ENCODE data around the gene CNOT9.
A peak's percentile ranks its signal among the peaks of the same experiment; 100 is the strongest.
"Not testable (repeated sequence)": the region's sequence is repeated elsewhere in the genome, so short reads cannot be mapped to it uniquely, and the experiment has no call there.

Gene CNOT9, protein sequence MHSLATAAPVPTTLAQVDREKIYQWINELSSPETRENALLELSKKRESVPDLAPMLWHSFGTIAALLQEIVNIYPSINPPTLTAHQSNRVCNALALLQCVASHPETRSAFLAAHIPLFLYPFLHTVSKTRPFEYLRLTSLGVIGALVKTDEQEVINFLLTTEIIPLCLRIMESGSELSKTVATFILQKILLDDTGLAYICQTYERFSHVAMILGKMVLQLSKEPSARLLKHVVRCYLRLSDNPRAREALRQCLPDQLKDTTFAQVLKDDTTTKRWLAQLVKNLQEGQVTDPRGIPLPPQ

DNA sequence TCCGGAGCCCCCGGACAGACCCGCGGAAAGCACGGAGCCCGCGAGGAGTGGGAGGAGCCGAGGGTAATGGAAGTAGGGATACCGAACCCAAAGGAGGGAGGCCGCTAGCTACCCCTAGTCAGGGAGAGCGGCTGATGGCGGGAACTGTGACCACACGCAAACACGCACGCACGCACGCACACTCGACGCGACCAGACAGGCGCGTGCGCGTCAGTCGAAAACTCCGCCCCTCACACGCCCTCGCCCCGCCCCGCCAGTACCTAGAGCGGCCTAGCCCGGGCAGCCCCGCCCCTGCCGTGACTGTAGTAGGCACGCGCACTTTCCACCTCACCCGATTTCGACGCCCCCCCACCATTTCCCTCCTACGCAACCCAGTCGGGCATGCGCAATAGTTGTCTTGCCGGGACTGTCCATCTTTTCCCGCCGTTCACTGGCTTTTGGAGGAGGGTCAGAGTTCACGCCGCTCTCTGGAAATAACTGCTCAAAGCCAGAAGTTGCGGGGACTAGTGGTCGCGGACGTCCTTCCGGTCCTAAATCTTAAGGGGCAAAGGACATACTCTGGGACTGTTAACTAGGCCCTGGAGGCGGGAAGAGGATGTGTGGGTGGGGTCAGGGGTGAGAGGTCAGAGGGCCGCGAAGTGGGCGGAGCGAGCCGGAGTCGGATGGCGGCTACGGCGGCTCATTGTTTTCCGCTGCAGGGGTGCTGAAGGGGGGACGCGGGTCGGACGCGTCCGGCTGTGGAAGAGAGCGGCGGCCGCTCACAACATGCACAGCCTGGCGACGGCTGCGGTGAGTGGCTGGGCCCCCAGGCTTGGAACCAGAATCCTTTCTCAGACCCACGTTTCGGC is at the start of gene CNOT9, which contains the start of gene USP37:
Gene CNOT9, plus strand, starts transcription at position 650 of the 848 bp plus-strand sequence. Its CDS starts 116 bp downstream, at position 766.
Gene USP37, minus strand, starts transcription at position 162 of the 848 bp plus-strand sequence. CDS start 9,698 bp downstream, outside the sequence.
- peak; percentile 97 for DNase-seq (ENCODE audit: low spot score)

DNA sequence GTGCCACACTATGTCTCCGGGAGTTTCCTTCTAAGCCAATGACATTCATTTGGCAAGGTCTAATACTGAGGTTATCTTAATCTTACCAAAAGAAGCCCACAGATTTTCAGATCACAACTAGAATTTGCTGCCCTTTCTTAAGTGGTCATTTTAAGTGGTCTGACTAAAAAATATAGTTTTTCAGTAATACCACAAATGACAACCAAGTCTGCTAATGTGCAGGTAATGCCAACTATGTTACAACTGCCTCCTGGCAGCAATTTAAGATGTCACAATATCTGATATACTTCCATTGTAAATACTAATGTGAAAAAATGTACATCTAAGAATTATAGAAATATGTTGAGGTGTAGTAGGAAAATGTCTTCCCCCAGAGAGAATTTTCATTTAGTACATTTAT is 49.8 kb upstream of the CNOT9 start:
- DNase-seq (ENCODE audit: low spot score), result no peak

DNA sequence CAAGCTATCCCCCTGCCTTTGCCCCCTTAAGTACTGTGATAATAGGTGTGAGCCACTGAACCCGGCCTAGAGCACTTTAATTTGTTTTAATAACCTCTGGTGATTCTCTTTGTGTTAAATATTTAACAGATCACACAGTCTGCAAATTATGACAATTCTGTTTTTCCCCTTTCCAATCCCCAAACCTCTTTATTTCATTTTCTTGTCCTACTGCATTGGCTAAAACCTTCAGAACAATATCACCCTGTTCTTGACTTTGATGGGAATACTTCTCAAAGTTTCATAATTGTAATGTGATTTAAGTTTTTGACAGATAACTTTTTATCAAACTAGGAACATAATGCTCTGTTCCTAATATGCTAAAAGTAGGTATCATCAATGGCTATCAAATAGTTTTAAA is 45.0 kb upstream of the CNOT9 start:
- no peak for DNase-seq (ENCODE audit: low spot score)

DNA sequence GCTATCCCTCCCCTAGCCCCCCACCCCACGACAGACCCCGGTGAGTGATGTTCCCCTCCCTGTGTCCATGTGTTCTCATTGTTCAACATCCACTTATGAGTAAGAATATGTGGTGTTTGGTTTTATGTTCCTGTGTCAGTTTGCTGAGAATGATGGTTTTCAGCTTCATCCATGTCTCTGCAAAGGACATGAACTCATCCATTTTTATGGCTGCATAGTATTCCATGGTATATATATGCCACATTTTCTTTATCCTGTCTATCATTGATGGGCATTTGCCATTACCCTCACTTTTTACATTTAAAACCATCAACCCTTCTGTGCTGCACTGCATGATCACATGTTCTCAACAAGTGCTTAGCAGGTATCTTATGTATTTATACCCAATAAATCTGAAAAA is 40.2 kb upstream of the CNOT9 start:
- DNase-seq (ENCODE audit: low spot score), result not testable (repeated sequence)

DNA sequence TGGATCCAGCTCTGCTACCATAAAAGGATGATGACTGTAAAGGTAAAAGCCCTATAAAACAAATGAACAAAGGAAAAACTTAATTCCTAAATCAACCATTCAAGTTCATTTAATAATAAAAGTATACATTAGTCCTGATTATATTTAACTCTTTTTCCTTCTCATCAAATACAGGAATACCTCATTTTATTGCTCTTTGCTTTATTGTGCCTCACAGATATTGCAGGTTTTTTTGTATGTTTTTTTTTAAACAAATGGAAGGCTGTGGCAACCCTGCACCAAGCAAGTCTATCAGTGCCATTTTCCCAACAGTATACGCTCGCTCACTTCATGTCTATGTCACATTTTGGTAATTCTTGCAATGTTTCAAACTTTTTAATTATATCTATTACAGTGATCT is 38.6 kb upstream of the CNOT9 start:
- DNase-seq (ENCODE audit: low spot score), result no peak

DNA sequence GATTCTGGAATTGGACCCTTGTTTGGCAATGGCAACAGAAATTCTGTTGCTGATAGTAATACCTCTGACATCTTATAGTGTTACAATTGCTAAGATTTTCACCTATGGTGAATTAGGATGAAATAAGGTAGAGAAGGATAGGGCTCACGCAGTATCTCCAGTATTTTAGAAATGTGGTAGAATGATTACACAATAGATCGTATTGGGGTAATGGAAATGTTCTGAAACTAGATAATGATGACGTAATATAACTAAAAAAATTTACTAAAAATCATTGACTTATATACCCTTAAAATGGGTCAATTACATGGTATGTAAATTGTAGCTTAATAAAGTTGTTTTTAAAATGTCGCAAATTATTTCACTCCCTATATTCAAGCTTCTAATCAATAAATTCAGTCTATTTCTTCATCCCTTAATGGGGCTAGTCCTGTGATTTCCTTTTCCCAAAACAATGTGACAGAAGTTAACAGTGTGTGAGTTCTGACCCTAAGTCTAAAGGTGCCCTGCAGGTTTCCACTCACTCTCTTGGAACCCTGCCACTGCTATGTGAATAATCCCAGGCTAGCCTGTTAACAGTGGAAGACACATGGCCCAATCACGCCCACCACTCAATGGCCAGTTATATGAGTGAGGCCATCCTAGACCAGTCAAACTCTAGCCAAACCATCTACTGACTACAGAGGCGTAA is 31.7 kb upstream of the CNOT9 start:
- DNase-seq (ENCODE audit: low spot score), result no peak

DNA sequence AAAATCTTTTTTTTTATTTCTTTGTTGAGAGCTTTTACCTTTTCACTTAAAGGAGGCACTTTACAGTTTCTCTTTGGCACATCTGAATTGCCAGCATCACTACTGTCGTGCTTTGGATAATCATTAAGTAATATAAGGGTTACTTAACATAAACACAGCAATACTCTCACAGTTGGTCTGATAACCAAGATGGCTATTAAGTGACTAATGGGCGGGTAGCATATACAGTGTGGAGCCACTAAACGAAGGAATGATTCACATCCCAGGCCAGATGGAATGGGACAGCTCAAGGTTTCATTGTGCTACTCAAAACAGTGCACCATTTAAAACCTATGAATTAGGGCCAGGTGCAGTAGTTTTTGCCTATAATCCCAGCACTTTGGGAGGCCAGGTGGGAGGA is 28.6 kb upstream of the CNOT9 start:
- DNase-seq (ENCODE audit: low spot score), result no peak

DNA sequence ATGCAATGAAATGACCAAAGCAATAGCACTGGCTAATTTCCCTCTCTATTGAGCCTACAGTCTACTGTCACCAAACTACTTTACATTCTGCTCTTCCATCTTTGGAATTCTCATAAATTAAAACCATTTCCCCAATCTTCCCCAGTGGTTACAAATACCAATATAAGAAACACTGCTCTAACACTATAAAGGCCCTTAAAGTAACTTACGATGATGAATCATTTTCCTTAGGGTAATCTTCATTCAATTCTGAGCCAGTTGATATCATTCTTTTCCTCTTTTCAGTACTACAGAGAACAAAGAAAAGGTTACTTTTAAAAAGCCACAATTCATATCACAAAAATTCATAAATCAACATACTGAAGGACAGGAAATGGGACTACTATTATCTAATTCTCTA is 22.6 kb upstream of the CNOT9 start:
- no peak for DNase-seq (ENCODE audit: low spot score)

DNA sequence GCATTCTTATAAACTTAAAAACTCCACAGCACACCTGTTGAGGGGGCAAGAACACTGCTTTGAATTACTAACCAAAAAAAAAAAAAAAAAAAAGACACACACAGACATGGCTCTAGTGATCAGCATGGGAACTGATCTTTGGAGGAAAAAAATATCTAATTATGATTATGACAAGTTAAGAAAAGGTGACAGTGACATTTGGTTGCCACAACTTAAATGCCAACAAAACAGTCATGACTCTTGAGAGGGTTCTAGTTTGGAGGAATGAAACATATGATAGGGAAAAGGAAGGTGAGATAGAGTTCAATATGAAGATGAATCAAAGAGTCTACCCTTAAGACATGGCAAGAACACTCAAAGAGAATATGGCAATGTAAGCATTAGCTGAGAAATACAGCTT is 21.1 kb upstream of the CNOT9 start:
- DNase-seq (ENCODE audit: low spot score), result no peak

DNA sequence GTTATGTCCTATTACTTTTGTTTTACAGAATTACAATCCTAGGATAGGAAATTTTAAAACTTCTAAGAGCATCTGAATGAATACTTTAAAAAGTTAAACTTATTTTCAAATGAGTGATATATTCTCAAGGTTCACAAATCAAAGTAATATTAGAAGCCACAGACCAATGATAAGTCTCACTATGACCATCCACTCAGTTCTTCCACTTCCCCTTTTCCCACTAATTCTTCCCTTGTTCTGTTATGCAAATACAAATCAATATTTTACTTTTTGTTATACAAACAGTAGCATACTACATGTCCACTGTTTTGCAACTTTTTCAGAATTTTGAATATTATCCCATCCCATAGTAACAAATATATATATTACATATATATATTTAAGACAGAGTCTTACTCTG is 20.7 kb upstream of the CNOT9 start:
- no peak for DNase-seq (ENCODE audit: low spot score)

DNA sequence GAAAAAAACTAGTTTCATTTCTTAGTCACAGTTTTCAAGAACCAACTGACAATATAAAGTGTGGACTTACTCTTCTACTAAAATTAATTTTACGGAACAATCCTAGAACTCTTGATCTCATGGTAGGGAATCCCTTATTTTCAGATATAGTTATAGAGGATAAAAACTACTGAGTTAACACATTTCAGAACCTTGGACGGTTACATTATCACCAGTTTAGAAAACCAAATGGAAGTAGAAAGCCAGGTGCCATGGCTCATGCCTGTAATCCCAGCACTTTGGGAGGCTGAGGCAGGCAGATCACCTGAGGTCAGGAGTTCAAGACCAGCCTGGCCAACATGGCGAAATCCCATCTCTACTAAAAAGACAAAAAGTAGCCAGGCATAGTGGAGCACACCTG is 14.4 kb upstream of the CNOT9 start:
- not testable (repeated sequence) for DNase-seq (ENCODE audit: low spot score)

DNA sequence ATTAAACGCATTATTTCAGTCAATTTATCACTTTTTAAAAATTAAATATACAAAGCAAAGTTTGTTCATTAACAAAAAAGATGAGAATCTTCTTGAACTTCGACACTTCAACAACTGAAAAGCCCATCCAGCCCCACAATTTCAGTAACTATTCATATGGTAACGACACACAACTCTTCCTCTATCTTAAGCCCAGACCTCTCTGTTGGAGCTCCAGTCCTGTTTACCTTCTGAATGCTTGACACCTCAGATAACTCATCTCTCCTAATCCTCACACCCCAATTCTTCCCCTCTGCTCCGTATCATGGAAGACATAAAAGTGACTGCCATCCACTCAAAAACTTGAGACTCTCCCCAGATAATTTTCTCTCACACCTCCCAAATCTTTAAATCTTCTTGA is 13.1 kb upstream of the CNOT9 start:
- DNase-seq (ENCODE audit: low spot score), result no peak

DNA sequence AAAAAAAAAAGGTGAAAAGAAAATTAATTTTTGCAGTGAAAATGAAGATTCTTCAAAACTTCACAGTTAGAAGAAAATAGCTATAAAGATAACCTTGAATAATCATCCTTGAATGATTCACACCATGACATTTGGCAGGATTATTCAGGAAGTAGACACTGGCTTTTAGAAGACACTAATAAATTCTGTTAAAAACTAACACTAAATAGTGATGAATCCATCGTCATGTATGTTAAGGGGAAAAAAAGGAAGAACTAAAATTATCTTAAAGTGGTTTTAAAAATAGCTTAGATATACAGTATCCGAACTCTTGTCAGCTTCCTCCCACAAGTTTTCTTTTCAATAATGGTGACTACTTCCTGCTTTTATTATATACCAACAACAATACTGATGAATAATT is 10.7 kb upstream of the CNOT9 start:
- no peak for DNase-seq (ENCODE audit: low spot score)

DNA sequence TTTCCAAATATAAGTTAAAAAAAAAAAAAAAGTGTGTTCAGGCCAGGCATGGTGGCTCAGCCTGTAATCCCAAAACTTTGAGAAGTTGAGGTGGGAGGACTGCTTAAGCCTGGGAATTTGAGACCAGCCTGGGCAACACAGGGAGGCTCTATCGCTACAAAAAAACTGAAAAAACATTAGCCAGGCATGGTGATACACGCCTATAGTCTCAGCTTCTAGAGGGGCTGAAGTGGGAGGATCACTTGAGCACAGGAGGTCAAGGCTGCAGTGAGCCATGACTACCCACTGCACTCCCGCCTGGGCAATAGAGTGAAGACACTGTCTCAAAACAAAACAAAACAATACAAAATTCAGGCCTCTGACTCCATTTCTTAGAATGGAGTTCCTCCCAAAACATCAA is 9.7 kb upstream of the CNOT9 start:
- DNase-seq (ENCODE audit: low spot score), result no peak

DNA sequence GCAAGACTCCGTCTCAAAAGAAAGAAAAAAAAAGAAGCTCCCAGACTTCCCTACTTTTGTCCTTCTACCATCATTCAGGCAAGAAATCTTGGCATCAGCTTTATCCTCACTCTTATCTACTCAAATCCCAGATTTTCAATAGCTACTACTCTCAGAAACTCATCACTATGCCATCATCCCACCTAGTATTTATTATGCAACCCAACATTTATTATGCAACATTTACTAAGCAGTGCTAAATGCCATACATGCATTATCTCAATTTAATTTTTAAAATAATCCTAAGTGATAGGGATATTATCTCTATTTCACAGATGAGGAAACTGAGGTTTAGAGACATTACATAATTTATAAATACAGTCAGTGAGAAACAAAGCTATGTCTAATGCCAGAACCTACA is 4.6 kb upstream of the CNOT9 start:
- no peak for DNase-seq (ENCODE audit: low spot score)

DNA sequence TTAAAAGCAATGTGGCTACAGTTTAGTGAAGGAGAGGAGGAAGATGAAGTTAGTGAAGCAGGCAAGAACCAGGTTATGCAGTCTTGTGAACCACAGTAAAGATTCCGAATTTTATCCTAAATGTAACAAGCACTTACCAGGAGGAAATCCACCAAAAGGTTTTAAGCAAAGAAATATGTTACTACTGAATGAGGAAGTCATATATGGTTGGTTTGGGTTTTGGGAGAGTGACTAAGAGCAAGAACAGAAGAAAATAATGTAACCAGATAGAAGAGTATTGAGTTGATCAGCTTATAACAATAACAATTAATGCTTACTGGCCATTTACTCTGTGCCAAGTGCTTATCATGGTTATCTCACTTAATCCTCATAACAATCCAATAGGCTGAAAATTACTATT is 2.3 kb upstream of the CNOT9 start:
- no peak for DNase-seq (ENCODE audit: low spot score)

DNA sequence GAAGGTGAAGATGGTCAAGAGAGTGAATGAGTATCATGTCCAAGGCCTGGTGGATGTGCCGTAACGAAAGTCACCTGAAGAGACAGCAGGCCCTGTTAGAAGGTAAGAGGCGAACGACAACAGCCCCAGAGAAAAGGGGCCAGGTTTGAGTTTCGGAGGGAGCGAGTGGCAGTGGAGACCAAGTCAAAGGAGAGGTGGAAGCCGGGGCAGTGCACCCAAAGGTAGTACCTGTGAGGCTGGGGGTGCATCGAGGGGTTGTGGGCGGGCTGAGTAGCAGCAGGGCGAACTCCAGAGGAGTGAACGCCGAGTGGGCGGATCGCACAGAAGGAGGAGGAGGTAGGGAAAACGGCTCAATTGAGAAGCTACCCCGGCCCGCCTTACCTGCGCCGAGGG is 846 bp upstream of the CNOT9 start:
- no peak for DNase-seq (ENCODE audit: low spot score)

DNA sequence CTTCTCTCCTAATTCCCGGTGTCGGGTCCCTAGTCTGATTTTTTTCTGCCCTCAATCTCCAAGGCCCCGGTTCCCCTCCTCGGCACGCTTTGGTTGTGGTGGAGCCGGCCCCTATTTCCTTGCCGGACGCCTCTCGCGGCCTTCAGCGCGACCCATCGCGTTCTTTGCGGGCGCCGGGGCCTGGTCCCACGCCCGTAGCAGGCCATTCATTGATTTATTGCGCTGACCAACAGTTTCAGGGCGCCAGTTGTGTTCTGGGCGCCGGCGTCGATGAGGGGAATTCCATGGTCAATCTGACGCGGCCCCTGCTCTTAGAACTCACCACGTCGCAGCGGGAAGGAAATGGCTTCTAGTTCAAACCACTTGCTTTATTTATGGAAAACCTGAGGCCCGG is 396 bp downstream of the CNOT9 start:
- DNase-seq (ENCODE audit: low spot score), result peak; percentile 24

DNA sequence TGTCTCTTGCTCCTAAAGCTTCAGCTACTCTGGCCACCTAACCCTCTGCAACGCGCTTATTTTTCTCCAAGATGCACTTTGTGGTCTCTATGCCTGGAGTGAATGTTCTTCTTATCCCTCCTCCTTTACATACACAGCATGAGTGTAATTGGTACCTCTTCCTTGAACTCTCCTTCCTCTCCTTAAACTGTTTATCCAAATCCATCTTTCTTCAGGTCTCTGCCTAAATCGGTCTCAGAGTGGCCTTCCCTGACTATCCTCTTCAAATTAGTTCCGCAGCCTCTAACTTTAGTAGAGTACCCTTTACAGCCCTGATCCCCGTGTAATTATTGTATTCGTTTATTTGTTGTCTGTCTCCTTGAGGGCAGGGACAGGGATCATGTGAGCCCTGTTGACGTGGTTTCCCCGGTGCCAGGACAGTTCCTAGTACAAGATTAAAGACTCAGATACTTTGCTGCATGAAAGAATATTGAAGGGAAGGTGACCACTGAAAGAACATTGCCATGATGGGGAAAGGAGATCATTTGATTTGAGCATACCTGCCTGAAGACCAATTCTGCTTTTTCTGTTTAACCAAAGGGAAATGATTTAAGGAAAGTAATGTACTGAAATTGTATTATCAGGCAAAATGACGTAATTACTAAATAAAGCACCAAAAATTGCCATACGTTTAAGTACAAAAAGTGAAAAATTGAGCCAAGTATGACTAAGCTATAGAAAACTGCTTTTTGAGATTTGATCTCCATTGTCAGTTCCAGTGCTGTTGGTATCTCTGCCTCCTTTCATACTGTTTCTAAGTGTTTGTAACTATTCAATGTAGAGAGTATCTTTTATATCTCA is 1.2 kb downstream of the CNOT9 start:
- no peak for DNase-seq (ENCODE audit: low spot score)

DNA sequence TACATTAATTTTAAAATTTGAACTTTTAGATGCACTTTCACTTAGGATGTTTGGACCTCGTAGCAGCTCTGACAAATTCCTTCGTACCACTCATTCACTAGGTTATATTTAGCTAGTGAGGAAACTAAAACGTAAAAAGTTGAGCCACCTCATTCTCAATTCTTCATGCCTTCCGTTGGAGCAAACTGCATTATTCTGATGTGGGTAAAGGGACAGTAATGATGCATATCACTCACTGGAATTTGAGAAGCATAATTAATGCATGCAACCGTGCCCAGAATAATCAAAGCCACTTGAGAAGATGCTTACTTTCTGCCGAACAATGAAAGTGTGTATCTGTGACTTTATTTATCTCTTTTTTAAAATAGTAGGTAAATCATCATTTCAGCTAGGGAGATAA is 2.2 kb downstream of the CNOT9 start:
- no peak for DNase-seq (ENCODE audit: low spot score)

DNA sequence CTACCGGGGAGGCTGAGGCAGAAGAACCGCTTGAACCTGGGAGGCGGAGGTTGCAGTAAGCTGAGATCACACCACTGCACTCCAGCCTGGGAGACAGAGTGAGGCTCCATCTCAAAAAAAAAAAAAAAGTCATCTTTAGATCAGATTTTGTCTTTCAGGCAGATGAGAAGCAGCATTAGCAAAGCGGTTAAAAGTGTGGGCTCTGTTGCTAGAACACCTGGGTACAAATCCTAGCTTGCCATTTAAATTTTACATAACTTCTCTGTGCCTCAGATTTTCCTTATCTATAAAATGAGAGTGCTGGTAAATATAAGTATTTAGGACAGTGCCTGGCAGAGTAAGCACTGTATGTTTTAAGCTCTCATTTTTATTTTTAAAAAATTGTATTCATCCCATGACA is 8.2 kb downstream of the CNOT9 start:
- no peak for DNase-seq (ENCODE audit: low spot score)
